ENCODE data around the gene PEBP1.

PEBP1 gene

GRCh38 chr12:118160536-118160935 is 24.6 kb downstream of the PEBP1 start:
- DNase-seq (ENCODE audit: extremely low spot score): no peak
- CTCF ChIA-PET: interaction anchor here (1.9 to 8.5 kb wide), 3 partner anchors 8 to 216 kb away, joined by 5 to 95 read pairs (median 8); partner anchors contain the start of gene SUDS3
- POLR2A ChIA-PET: no interaction called here
- no peak for TF ChIP-seq CTCF (IDR thresholded peaks at IDR 0.05; ENCODE audit: control extremely low read depth, extremely low read depth, low read depth, missing control alignments)

GRCh38 chr12:118164798-118165486 is 29.0 kb downstream of the PEBP1 start:
- TF ChIP-seq CTCF (IDR thresholded peaks at IDR 0.05; ENCODE audit: control extremely low read depth, extremely low read depth, low read depth, missing control alignments): peak; percentile 43
- CTCF ChIA-PET: interaction anchor here (0.7 to 8.5 kb wide), 10 partner anchors 10 to 212 kb away, joined by 3 to 95 read pairs (median 6); partner anchors contain the start of genes PEBP1, SUDS3 and TAOK3
- no peak for DNase-seq (ENCODE audit: extremely low spot score)
- POLR2A ChIA-PET: no interaction called here

- peak; percentile 86 for DNase-seq (ENCODE audit: extremely low spot score)
- no peak for TF ChIP-seq CTCF (IDR thresholded peaks at IDR 0.05; ENCODE audit: control extremely low read depth, extremely low read depth, low read depth, missing control alignments)
- CTCF ChIA-PET: interaction anchor here (0.9 to 8.5 kb wide), 7 partner anchors 15 to 292 kb away, joined by 3 to 95 read pairs (median 5); partner anchors contain the start of gene SUDS3
- POLR2A ChIA-PET: no interaction called here
Measured at GRCh38 chr12:118166946-118167345, 31.0 kb downstream of the PEBP1 start.

- no peak for TF ChIP-seq CTCF (IDR thresholded peaks at IDR 0.05; ENCODE audit: control extremely low read depth, extremely low read depth, low read depth, missing control alignments)
- DNase-seq (ENCODE audit: extremely low spot score): peak; percentile 53
- ChIA-PET CTCF (interaction anchor here (0.7 to 6.5 kb wide), 11 partner anchors 8 to 318 kb away, joined by 3 to 59 read pairs (median 3); partner anchors contain the start of genes PEBP1 and SUDS3), POLR2A (no interaction called here)
Measured at GRCh38 chr12:118175823-118176447, 40.0 kb downstream of the PEBP1 start.

GRCh38 chr12:118183155-118183554 is 47.2 kb downstream of the PEBP1 start:
- CTCF ChIA-PET: interaction anchor here (0.6 to 7.9 kb wide), 18 partner anchors 9 to 194 kb away, joined by 3 to 142 read pairs (median 5); partner anchors contain the start of genes SUDS3 and TAOK3
- no peak for TF ChIP-seq CTCF (IDR thresholded peaks at IDR 0.05; ENCODE audit: control extremely low read depth, extremely low read depth, low read depth, missing control alignments)
- DNase-seq (ENCODE audit: extremely low spot score): no peak
- POLR2A ChIA-PET: no interaction called here

- no peak for TF ChIP-seq CTCF (IDR thresholded peaks at IDR 0.05; ENCODE audit: control extremely low read depth, extremely low read depth, low read depth, missing control alignments)
- ChIA-PET CTCF (interaction anchor here (0.9 to 7.9 kb wide), 13 partner anchors 9 to 193 kb away, joined by 3 to 142 read pairs (median 4); partner anchors contain the start of genes SUDS3 and TAOK3), POLR2A (no interaction called here)
- no peak for DNase-seq (ENCODE audit: extremely low spot score)
Measured at GRCh38 chr12:118183711-118184110, 47.8 kb downstream of the PEBP1 start.
